NCI-H446 treated with DMSO at 0.1 percent for 48 hours (cell line): ENCODE results near the gene DCUN1D3.
A peak's percentile ranks its signal among the peaks of the same experiment; 100 is the strongest.
"Not testable (repeated sequence)": the region's sequence is repeated elsewhere in the genome, so short reads cannot be mapped to it uniquely, and the experiment has no call there.

Source experiments
- DNase-seq: peaks from one replicate; lab custom pipeline; 2025; lab: John Stamatoyannopoulos, UW

DCUN1D3 gene

GRCh38 chr16:20900299-20901067, at the start of gene DCUN1D3, which contains the start of gene LYRM1:
TSS of gene DCUN1D3 (minus strand) at chr16:20900358. CDS start at chr16:20862538, 37,820 bp downstream.
TSS of gene LYRM1 (plus strand) at chr16:20900771. CDS start at chr16:20915556, 14,785 bp downstream.
- DNase-seq: peak; percentile 92

DNA sequence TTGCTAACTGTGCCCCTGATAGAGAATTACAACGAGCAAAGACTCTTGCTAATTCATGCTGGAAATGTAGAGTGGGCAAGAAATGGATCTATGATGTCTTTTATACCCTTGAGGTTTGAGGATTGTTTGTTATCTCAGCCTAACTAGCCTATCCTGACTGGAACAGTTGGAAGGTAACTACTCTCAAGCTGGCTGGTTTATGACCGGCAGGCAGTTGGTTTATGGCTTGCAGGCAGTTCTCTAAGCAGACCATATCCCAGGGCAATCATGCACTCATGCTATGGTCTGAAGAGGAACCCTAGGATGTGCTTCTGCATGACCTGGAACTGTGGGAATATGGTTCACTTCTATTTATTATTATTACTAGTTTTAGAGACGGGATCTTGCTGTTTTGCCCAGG, 49.5 kb upstream of the DCUN1D3 start:
- DNase-seq: no peak

GRCh38 chr16:20948444-20948843, 48.3 kb upstream of the DCUN1D3 start:
- DNase-seq: no peak

GRCh38 chr16:20946015-20946629, 46.0 kb upstream of the DCUN1D3 start:
- no peak for DNase-seq

GRCh38 chr16:20945575-20945875, 45.4 kb upstream of the DCUN1D3 start:
- not testable (repeated sequence) for DNase-seq

DNA sequence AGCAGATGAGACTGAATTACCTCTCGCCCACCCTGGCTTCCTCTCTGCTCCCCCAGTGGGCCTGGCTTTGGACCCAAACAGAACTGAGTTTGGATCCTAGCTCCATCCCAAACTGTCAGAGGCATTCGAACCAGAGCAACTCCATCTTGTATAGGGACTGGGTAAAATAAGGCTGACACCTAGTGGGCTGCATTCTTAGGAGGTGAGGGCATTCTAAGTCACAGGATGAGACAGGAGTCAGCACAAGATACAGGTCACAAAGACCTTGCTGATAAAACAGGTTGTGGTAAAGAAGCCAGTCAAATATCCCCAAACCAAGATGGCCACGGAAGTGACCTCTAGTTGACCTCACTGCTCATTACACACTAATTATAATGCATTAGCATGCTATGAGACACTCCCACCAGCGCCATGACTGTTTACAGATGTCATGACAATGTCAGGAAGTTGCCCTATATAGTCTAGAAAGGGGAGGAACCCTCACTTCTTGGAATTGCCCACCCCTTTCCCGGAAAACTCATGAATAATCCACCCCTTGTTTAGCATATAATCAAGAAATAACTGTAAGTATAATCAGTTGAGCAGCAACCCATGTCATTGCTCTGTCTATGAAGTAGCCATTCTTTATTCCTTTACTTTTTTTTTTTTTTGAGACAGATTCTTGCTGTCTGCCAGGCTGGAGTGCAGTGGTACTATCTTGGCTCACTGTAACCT, 44.9 kb upstream of the DCUN1D3 start:
- DNase-seq: no peak

DNA sequence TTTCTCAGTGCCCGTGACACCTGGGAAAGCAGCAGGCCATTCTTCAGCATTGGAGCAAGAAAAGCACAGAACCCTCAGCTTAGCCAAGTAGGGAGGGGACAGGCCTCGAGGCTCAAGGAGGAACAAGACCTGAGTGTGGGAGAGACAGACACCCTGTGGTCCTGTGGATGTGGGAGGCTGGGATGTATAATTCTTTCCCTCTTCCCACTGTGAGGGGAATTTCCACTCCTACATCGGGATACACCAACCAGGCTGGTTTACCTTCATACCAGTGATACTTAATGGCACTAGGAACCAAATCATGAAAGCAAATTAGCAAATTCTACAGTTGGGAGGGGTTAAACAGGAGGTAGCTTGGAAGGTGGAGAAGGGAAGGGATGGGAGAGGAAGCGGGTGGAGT, 42.1 kb upstream of the DCUN1D3 start:
- DNase-seq: no peak

DNA sequence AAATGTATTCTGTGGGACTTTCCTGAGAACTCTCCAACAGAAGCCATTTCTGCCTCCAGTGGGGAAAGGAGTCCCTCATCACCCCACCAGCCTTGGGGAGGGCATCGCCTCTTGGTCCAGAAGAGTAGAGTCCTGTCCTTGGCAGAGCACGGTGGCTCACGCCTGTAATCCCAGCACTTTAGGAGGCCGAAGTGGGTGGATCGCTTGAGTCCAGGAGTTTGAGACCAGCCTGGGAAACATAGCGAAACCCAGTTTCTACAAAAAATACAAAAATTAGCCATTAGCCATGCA, 41.4 kb upstream of the DCUN1D3 start:
- no peak for DNase-seq

- no peak for DNase-seq
Observed at GRCh38 chr16:20940871-20941635, 40.9 kb upstream of the DCUN1D3 start.

- DNase-seq: no peak
Observed at GRCh38 chr16:20939611-20940010, 39.5 kb upstream of the DCUN1D3 start.

- no peak for DNase-seq
Observed at GRCh38 chr16:20938426-20938825, 38.3 kb upstream of the DCUN1D3 start.

- no peak for DNase-seq
Observed at GRCh38 chr16:20937736-20938135, 37.6 kb upstream of the DCUN1D3 start.

- no peak for DNase-seq
Observed at GRCh38 chr16:20933589-20933988, 33.4 kb upstream of the DCUN1D3 start.

- no peak for DNase-seq
Observed at GRCh38 chr16:20931066-20931600, 31.0 kb upstream of the DCUN1D3 start.

GRCh38 chr16:20930365-20930690, 30.2 kb upstream of the DCUN1D3 start:
- no peak for DNase-seq

DNA sequence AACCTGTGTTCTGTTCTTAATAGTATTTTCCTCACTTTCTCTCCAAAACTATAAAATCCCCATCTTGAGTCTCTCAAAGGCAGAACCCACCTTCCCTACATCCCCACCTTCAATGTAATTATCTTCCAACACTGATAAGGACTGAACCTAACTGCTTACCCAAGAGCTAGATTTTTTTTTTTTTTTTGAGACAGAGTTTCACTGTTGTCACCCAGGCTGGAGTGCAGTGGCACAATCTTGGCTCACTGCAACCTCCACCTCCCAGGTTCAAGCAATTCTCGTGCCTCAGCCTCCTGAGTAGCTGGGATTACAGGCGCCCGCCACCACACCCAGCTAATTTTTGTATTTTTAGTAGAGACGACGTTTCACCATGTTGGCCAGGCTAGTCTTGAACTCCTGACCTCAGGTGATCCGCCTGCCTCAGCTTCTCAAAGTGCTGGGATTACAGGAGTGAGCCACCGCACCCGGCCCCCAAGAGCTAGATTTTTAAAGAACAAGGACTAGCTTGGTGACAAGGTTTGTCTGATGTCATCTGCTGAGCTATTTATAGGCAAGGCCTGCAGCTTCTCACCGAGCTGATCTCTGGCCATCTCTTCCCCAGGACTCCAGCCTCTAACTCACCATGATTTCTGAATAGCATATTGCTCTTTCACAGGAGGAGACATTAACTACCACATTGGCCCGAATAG, 29.7 kb upstream of the DCUN1D3 start:
- DNase-seq: not testable (repeated sequence)

- DNase-seq: no peak
Observed at GRCh38 chr16:20928774-20929411, 28.7 kb upstream of the DCUN1D3 start.

DNA sequence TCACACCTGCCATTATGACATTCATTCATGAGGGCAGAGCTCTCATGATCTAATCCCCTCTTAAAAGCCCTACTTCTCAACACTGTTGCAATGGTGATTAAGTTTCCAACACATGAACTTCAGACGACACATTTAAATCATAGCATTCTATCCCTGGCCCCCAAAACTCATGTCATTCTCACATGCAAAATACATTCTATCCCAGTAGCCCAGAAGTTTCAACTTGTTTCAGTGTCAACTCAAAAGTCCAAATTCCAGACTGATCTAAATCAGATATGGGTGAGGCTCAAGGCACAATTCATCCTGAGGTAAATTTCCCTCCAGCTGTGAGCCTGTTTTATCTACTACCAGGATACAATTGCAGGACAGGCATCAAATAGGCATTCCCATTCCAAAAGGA, 25.6 kb upstream of the DCUN1D3 start:
- no peak for DNase-seq

GRCh38 chr16:20923876-20924275, 23.7 kb upstream of the DCUN1D3 start:
- no peak for DNase-seq

- DNase-seq: no peak
Observed at GRCh38 chr16:20920799-20921198, 20.6 kb upstream of the DCUN1D3 start.

- DNase-seq: no peak
Observed at GRCh38 chr16:20920091-20920490, 19.9 kb upstream of the DCUN1D3 start.
